HEK293 (cell line): Measurements from ENCODE around the gene ARHGAP8.
A peak's percentile ranks its signal among the peaks of the same experiment; 100 is the strongest.

Source experiments
- GLIS1 ChIP-seq: fragments of 450-650 bp; formaldehyde crosslinking; IDR thresholded peaks from 2 replicates; pipeline ENCODE4 v1.5.1; 2016; ENCODE audit warnings: missing biosample characterization, missing genetic modification characterization
- KLF7 ChIP-seq: fragments of 450-650 bp; formaldehyde crosslinking; IDR thresholded peaks from 2 replicates; pipeline ENCODE4 v1.5.1; 2016; ENCODE audit warnings: missing biosample characterization, missing genetic modification characterization, borderline replicate concordance
- PRDM1 ChIP-seq: fragments of 450-650 bp; formaldehyde crosslinking; IDR thresholded peaks from 2 replicates; pipeline ENCODE4; 2016; ENCODE audit warnings: missing biosample characterization, missing genetic modification characterization
- SETDB1 ChIP-seq: IDR thresholded peaks from one replicate; pipeline ENCODE4 v1.6.1; 2017; ENCODE audit warnings: mild to moderate bottlenecking, low read length, moderate library complexity, mixed read lengths; ENCODE audit not compliant: insufficient read length
- SP2 ChIP-seq: fragments of 450-650 bp; formaldehyde crosslinking; IDR thresholded peaks from 2 replicates; pipeline ENCODE4 v1.5.1; 2016; ENCODE audit warnings: missing biosample characterization, missing genetic modification characterization
- SP3 ChIP-seq: fragments of 450-650 bp; formaldehyde crosslinking; IDR thresholded peaks from 2 replicates; pipeline ENCODE4 v1.5.1; 2016; ENCODE audit warnings: missing biosample characterization, missing genetic modification characterization
- SP7 ChIP-seq: fragments of 450-650 bp; formaldehyde crosslinking; IDR thresholded peaks from 2 replicates; pipeline ENCODE4 v1.5.1; 2016; ENCODE audit warnings: missing biosample characterization, missing genetic modification characterization
- ZFP41 ChIP-seq: fragments of 450-650 bp; formaldehyde crosslinking; IDR thresholded peaks from 2 replicates; pipeline ENCODE4 v1.5.1; 2016; ENCODE audit warnings: missing biosample characterization, missing genetic modification characterization, borderline replicate concordance
- ZFP69B ChIP-seq: fragments of 450-650 bp; formaldehyde crosslinking; IDR thresholded peaks from 2 replicates; pipeline ENCODE4 v1.5.1; 2016; ENCODE audit warnings: missing biosample characterization, missing genetic modification characterization
- ZNF112 ChIP-seq: fragments of 450-650 bp; formaldehyde crosslinking; IDR thresholded peaks from 2 replicates; pipeline ENCODE4 v1.5.0; 2017; ENCODE audit warnings: missing biosample characterization, missing genetic modification characterization
- ZNF114 ChIP-seq: fragments of 450-650 bp; formaldehyde crosslinking; IDR thresholded peaks from 2 replicates; pipeline ENCODE4 v1.5.0; 2017; ENCODE audit warnings: missing biosample characterization, missing genetic modification characterization
- ZNF138 ChIP-seq: fragments of 450-650 bp; formaldehyde crosslinking; IDR thresholded peaks from 2 replicates; pipeline ENCODE4 v1.5.1; 2016; ENCODE audit warnings: missing biosample characterization, missing genetic modification characterization, borderline replicate concordance
- ZNF223 ChIP-seq: fragments of 450-650 bp; formaldehyde crosslinking; IDR thresholded peaks from 2 replicates; pipeline ENCODE4 v1.5.1; 2016; ENCODE audit warnings: missing biosample characterization, missing genetic modification characterization
- ZNF24 ChIP-seq: fragments of 450-650 bp; formaldehyde crosslinking; IDR thresholded peaks from 2 replicates; pipeline ENCODE4 v1.5.1; 2016; ENCODE audit warnings: missing biosample characterization, missing genetic modification characterization
- ZNF311 ChIP-seq: fragments of 450-650 bp; formaldehyde crosslinking; IDR thresholded peaks from 2 replicates; pipeline ENCODE4 v1.5.1; 2017; ENCODE audit warnings: missing biosample characterization, missing genetic modification characterization, borderline replicate concordance
- ZNF324 ChIP-seq: fragments of 450-650 bp; formaldehyde crosslinking; IDR thresholded peaks from 2 replicates; pipeline ENCODE4 v1.5.1; 2016; ENCODE audit warnings: missing biosample characterization, missing genetic modification characterization
- ZNF426 ChIP-seq: fragments of 450-650 bp; formaldehyde crosslinking; IDR thresholded peaks from 2 replicates; pipeline ENCODE4 v1.5.1; 2017; ENCODE audit warnings: missing biosample characterization, missing genetic modification characterization, mild to moderate bottlenecking, inconsistent platforms, moderate library complexity
- ZNF433 ChIP-seq: fragments of 450-650 bp; formaldehyde crosslinking; IDR thresholded peaks from 2 replicates; pipeline ENCODE4 v1.5.1; 2016; ENCODE audit warnings: missing biosample characterization, missing genetic modification characterization, low read depth
- ZNF514 ChIP-seq: fragments of 450-650 bp; formaldehyde crosslinking; IDR thresholded peaks from 2 replicates; pipeline ENCODE4 v1.5.1; 2016; ENCODE audit warnings: missing biosample characterization, missing genetic modification characterization
- ZNF596 ChIP-seq: fragments of 450-650 bp; IDR thresholded peaks from 2 replicates; pipeline ENCODE4 v1.5.0; 2018; ENCODE audit warnings: missing biosample characterization, mild to moderate bottlenecking, missing genetic modification characterization, moderate library complexity
- ZNF785 ChIP-seq: fragments of 450-650 bp; formaldehyde crosslinking; IDR thresholded peaks from 2 replicates; pipeline ENCODE4 v1.5.1; 2016; ENCODE audit warnings: missing biosample characterization, missing genetic modification characterization
- ZSCAN18 ChIP-seq: fragments of 450-650 bp; formaldehyde crosslinking; IDR thresholded peaks from 2 replicates; pipeline ENCODE4 v1.5.1; 2016; ENCODE audit warnings: missing biosample characterization, missing genetic modification characterization
- ZSCAN4 ChIP-seq: fragments of 450-650 bp; formaldehyde crosslinking; IDR thresholded peaks from 2 replicates; pipeline ENCODE4 v1.5.1; 2017; ENCODE audit warnings: missing biosample characterization, missing genetic modification characterization
- ZXDB ChIP-seq: fragments of 450-650 bp; formaldehyde crosslinking; IDR thresholded peaks from 2 replicates; pipeline ENCODE4 v1.5.1; 2016; ENCODE audit warnings: missing biosample characterization, missing genetic modification characterization
- TF ChIP-seq, protein P1 (sequence below): fragments of 450-650 bp; formaldehyde crosslinking; IDR thresholded peaks from 2 replicates; pipeline ENCODE4 v1.5.1; 2016; ENCODE audit warnings: missing biosample characterization, missing genetic modification characterization
- TF ChIP-seq, protein P2 (sequence below): fragments of 450-650 bp; formaldehyde crosslinking; IDR thresholded peaks from 2 replicates; pipeline ENCODE4 v1.5.1; 2016; ENCODE audit warnings: missing biosample characterization, missing genetic modification characterization, borderline replicate concordance
- TF ChIP-seq, protein P3 (sequence below): fragments of 450-650 bp; formaldehyde crosslinking; IDR thresholded peaks from 2 replicates; pipeline ENCODE4 v1.5.1; 2017; ENCODE audit warnings: missing biosample characterization, missing genetic modification characterization
- TF ChIP-seq, protein P4 (sequence below): fragments of 450-650 bp; IDR thresholded peaks from 2 replicates; pipeline ENCODE4 v1.5.1; 2018; ENCODE audit warnings: missing biosample characterization, mild to moderate bottlenecking, missing genetic modification characterization

Gene ARHGAP8

DNA sequence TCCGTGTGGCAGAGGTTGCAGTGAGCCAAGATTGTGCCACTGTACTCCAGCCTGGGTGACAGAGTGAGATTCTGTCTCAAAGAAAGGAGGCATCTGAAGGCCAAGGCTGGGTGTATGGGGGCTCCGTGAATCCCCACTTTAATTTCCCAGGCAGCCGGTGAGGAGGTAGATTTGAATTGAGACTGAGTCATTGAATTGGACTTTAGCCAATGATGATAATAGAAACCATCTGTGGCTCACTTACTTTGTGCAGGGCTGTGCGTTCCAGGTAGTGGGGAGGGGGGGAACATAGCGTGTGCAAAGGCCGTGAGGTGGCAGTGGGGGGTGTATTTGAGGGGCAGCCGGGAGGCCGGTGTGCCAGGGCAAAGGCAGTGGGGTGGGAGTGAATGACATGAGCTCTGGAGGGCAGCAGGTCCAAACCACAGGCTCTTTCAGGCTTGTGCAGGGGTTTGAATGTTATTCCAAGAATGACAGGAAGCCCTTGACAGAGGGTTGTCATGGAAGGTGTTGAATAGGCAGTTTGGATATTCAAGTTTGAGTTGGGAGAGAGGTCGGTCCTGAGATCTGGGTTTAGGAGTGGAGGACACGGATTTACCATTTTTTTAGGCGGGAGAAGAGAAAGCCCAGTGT, 6.1 kb downstream of the ARHGAP8 start (continued):
- TF ChIP-seq, protein P1, sequence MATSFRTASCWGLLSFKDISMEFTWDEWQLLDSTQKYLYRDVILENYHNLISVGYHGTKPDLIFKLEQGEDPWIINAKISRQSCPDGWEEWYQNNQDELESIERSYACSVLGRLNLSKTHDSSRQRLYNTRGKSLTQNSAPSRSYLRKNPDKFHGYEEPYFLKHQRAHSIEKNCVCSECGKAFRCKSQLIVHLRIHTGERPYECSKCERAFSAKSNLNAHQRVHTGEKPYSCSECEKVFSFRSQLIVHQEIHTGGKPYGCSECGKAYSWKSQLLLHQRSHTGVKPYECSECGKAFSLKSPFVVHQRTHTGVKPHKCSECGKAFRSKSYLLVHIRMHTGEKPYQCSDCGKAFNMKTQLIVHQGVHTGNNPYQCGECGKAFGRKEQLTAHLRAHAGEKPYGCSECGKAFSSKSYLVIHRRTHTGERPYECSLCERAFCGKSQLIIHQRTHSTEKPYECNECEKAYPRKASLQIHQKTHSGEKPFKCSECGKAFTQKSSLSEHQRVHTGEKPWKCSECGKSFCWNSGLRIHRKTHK (tag by site-specific recombination), result no peak
- TF ChIP-seq, protein P2, sequence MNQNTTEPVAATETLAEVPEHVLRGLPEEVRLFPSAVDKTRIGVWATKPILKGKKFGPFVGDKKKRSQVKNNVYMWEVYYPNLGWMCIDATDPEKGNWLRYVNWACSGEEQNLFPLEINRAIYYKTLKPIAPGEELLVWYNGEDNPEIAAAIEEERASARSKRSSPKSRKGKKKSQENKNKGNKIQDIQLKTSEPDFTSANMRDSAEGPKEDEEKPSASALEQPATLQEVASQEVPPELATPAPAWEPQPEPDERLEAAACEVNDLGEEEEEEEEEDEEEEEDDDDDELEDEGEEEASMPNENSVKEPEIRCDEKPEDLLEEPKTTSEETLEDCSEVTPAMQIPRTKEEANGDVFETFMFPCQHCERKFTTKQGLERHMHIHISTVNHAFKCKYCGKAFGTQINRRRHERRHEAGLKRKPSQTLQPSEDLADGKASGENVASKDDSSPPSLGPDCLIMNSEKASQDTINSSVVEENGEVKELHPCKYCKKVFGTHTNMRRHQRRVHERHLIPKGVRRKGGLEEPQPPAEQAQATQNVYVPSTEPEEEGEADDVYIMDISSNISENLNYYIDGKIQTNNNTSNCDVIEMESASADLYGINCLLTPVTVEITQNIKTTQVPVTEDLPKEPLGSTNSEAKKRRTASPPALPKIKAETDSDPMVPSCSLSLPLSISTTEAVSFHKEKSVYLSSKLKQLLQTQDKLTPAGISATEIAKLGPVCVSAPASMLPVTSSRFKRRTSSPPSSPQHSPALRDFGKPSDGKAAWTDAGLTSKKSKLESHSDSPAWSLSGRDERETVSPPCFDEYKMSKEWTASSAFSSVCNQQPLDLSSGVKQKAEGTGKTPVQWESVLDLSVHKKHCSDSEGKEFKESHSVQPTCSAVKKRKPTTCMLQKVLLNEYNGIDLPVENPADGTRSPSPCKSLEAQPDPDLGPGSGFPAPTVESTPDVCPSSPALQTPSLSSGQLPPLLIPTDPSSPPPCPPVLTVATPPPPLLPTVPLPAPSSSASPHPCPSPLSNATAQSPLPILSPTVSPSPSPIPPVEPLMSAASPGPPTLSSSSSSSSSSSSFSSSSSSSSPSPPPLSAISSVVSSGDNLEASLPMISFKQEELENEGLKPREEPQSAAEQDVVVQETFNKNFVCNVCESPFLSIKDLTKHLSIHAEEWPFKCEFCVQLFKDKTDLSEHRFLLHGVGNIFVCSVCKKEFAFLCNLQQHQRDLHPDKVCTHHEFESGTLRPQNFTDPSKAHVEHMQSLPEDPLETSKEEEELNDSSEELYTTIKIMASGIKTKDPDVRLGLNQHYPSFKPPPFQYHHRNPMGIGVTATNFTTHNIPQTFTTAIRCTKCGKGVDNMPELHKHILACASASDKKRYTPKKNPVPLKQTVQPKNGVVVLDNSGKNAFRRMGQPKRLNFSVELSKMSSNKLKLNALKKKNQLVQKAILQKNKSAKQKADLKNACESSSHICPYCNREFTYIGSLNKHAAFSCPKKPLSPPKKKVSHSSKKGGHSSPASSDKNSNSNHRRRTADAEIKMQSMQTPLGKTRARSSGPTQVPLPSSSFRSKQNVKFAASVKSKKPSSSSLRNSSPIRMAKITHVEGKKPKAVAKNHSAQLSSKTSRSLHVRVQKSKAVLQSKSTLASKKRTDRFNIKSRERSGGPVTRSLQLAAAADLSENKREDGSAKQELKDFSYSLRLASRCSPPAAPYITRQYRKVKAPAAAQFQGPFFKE (tag by site-specific recombination), result no peak
- TF ChIP-seq ZNF324 (tag by site-specific recombination), result no peak
- TF ChIP-seq SP7 (tag by site-specific recombination), result 0 out of 2 replicates have a peak, but pooled peaks have one; percentile 41
- no peak for TF ChIP-seq ZNF114
- TF ChIP-seq ZNF433, result no peak
- no peak for TF ChIP-seq ZFP41 (tag by site-specific recombination)
- TF ChIP-seq ZFP69B (tag by site-specific recombination), result peak; percentile 57; the same call in 1 of the 2 replicates
- TF ChIP-seq KLF7 (tag by site-specific recombination), result no peak
- TF ChIP-seq GLIS1 (tag by site-specific recombination), result peak; percentile 73
- TF ChIP-seq, protein P3, sequence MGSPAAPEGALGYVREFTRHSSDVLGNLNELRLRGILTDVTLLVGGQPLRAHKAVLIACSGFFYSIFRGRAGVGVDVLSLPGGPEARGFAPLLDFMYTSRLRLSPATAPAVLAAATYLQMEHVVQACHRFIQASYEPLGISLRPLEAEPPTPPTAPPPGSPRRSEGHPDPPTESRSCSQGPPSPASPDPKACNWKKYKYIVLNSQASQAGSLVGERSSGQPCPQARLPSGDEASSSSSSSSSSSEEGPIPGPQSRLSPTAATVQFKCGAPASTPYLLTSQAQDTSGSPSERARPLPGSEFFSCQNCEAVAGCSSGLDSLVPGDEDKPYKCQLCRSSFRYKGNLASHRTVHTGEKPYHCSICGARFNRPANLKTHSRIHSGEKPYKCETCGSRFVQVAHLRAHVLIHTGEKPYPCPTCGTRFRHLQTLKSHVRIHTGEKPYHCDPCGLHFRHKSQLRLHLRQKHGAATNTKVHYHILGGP (tag by site-specific recombination), result no peak
- no peak for TF ChIP-seq ZNF596 (tag by site-specific recombination)
- no peak for TF ChIP-seq ZSCAN18 (tag by site-specific recombination)
- 0 out of 2 replicates have a peak, but pooled peaks have one; percentile 16 for TF ChIP-seq ZSCAN4 (tag by site-specific recombination)
- TF ChIP-seq ZNF24 (tag by site-specific recombination), result no peak
- TF ChIP-seq ZNF138, result no peak
- no peak for TF ChIP-seq SP3 (tag by site-specific recombination)
- TF ChIP-seq ZNF426, result no peak
- no peak for TF ChIP-seq ZNF514
- no peak for TF ChIP-seq SETDB1
- peak; percentile 65 for TF ChIP-seq ZXDB (tag by site-specific recombination)
- TF ChIP-seq, protein P4, sequence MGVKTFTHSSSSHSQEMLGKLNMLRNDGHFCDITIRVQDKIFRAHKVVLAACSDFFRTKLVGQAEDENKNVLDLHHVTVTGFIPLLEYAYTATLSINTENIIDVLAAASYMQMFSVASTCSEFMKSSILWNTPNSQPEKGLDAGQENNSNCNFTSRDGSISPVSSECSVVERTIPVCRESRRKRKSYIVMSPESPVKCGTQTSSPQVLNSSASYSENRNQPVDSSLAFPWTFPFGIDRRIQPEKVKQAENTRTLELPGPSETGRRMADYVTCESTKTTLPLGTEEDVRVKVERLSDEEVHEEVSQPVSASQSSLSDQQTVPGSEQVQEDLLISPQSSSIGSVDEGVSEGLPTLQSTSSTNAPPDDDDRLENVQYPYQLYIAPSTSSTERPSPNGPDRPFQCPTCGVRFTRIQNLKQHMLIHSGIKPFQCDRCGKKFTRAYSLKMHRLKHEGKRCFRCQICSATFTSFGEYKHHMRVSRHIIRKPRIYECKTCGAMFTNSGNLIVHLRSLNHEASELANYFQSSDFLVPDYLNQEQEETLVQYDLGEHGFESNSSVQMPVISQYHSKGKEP, result no peak
- TF ChIP-seq PRDM1 (tag by site-specific recombination), result no peak
- no peak for TF ChIP-seq ZNF785 (tag by site-specific recombination)
- no peak for TF ChIP-seq ZNF223 (tag by site-specific recombination)
- TF ChIP-seq ZNF311 (tag by site-specific recombination), result no peak
- TF ChIP-seq SP2 (tag by site-specific recombination), result no peak
- TF ChIP-seq ZNF112 (tag by site-specific recombination), result no peak
